K562 (cell line): Measurements from ENCODE around the gene PCBP2. TPM values are rescaled to one million over a fixed set of nuclear protein-coding genes. Genes with fewer than 3 reads are reported as not detected.

Source experiments
- HDAC3 ChIP-seq: fragments of 450-650 bp; IDR thresholded peaks from 2 replicates; pipeline ENCODE4 v1.6.1; 2018; ENCODE audit warnings: borderline replicate concordance, mild to moderate bottlenecking, moderate library complexity; ENCODE audit not compliant: partially characterized antibody
- MGA ChIP-seq: fragments of 450-650 bp; IDR thresholded peaks from 2 replicates; pipeline ENCODE4 v1.6.1; 2016; ENCODE audit warnings: mild to moderate bottlenecking, moderate library complexity
- RREB1 ChIP-seq: fragments of 250-450 bp; sonication (Bioruptor Pico); IDR thresholded peaks from 2 replicates; pipeline ENCODE4 v1.4.0; 2020
- ZBTB8A ChIP-seq: fragments of 450-650 bp; IDR thresholded peaks from 2 replicates; pipeline ENCODE4 v1.6.1; 2018; ENCODE audit warnings: mild to moderate bottlenecking, moderate library complexity; ENCODE audit not compliant: partially characterized antibody
- polyA plus RNA-seq, 8 experiments: library from polyadenylated mRNA; depleted of rRNA in 4 of 8; stranded (reverse) in 5 of 8; unstranded in 3 of 8; fragments of >200 nt; fragmentation: Nextera tagmentation in 2 of 8; fragmentation: Illumina TruSeq in 1 of 8; extraction: Ambion mirVana in 2 of 8; extraction: Trizol in 1 of 8; gene quantifications; 2 replicates each; pipeline versions ENCODE4 v1.2.1 to v1.2.3, GENCODE V29; 2011 to 2014; ENCODE audit warnings: inconsistent platforms in 1 of 8, missing spikeins in 1 of 8
- total RNA-seq, 7 experiments: library from RNA; depleted of rRNA in 6 of 7; stranded (reverse); fragments of >200 nt in 6 of 7; fragmentation: Illumina TruSeq in 2 of 7; extraction: Trizol in 2 of 7; gene quantifications; 2 replicates each; pipeline versions ENCODE4 v1.2.1 to v1.2.3, GENCODE V29; 2011 to 2021; ENCODE audit warnings: low replicate concordance in 1 of 7

PCBP2 gene
- total and polyA plus RNA-seq, 9 of the 15 experiments (the other 6 are each of a cell fraction or from before 2014, with no cell fraction given) = 137 to 831 (median 328) TPM

GRCh38 chr12:53441040-53441833 lies 10.7 kb upstream of the PCBP2 start, which contains the start of gene PRR13 (continued):
- no peak for TF ChIP-seq RREB1 (CRISPR knock-in tag)
- no peak for TF ChIP-seq ZBTB8A
- TF ChIP-seq MGA = peak; percentile 62
- no peak for TF ChIP-seq HDAC3
